Pancreas (tissue), 10 donors: ENCODE measurements around the gene PINK1. TPM values are rescaled to one million over a fixed set of nuclear protein-coding genes. Genes with fewer than 3 reads are reported as not detected.
A peak's percentile ranks its signal among the peaks of the same experiment; 100 is the strongest.

Experiments used
- ATAC-seq, 4 donors: fragments of 200-7000 bp; cut with Tn5 transposase; one replicate each; pipeline versions ENCODE4 v1.8.0 to v1.9.1; 2020; ENCODE audit warnings: mild to moderate bottlenecking in 4 of 4, moderate library complexity in 4 of 4
- DNase-seq, 6 donors: peaks; one replicate each; pipeline ENCODE4 v3.0.0-alpha.2; 2020
- FAIRE-seq: peaks from 2 replicates; lab custom pipeline; 2012; peaks lifted over from hg19 to GRCh38; lab: Jason Lieb, UNC
- H3K27ac ChIP-seq, 4 donors: fragments of 200-600 bp; sonication (generic); 1 replicate in 3 of 4; 2 replicates in 1 of 4; pipeline versions ENCODE4 v1.5.0 to v1.8.0; 2020
- H3K27me3 ChIP-seq, 4 donors: fragments of 200-600 bp; one replicate each; pipeline ENCODE4 v1.8.0; 2021
- H3K36me3 ChIP-seq, 3 donors: fragments of 200-600 bp; sonication (generic) in 1 of 3; one replicate each; pipeline versions ENCODE4 v1.5.0 to v1.8.0; 2020 to 2021
- H3K4me1 ChIP-seq, 3 donors: fragments of 200-600 bp; one replicate each; pipeline ENCODE4 v1.8.0; 2021
- H3K4me3 ChIP-seq, 4 donors: fragments of 200-600 bp; sonication (generic) in 2 of 4; one replicate each; pipeline versions ENCODE4 v1.5.0 to v1.8.0; 2020 to 2021
- H3K9me3 ChIP-seq, 4 donors: fragments of 200-600 bp; one replicate each; pipeline ENCODE4 v1.8.0; 2021
- WGBS, 2 donors: extraction: QIAGEN DNeasy Blood & Tissue Kit; methylation state at CpG; one replicate each; pipeline ENCODE4 v1.1.7; 2013; 5-methylcytosine and 5-hydroxymethylcytosine counted together
- intact Hi-C, 3 donors: fragments of 100-400 bp; cut with DNase I; formaldehyde crosslinking; loops; one replicate each; pipeline versions ENCODE4 v1.11.1 to v1.14.2; 2022
- polyA plus RNA-seq, 2 donors: library from polyadenylated mRNA; stranded (reverse); fragments of 200-250 nt; gene quantifications; one replicate each; pipeline ENCODE4 v1.2.3, GENCODE V29; 2013
- total RNA-seq, 6 donors: library from RNA; stranded (reverse); fragmentation: NEBNext Ultra II Directional in 4 of 6; extraction: Animal tissue kit (Norgen Biotek cat#: 25700) in 4 of 6; gene quantifications; one replicate each; pipeline versions ENCODE4 v1.2.1 to v1.2.4, GENCODE V29; 2021 to 2023
- TF ChIP-seq, protein P1 (sequence below), 4 donors: fragments of 200-600 bp; sonication (generic) in 3 of 4; IDR thresholded peaks; one replicate each; pipeline versions ENCODE4 v1.5.0 to v1.8.0; 2021; ENCODE audit warnings: antibody characterized with exemption in 4 of 4
- donor health status: healthy with polysubstance abuse.
- donor health status: DM: no; HTN: no; CAD: no; lungs with moderate emphysema.
- donor health status: DM: no; HTN: no; CAD: no.
- donor health status: control.
- donor health status: control.
- donor health status: Bipolar disorder and iron deficiency.
- donor health status: DM: yes; HTN: yes; CAD: no.
- donor health status: DM: no; HTN: no; CAD: no.
- donor health status: DM: no; HTN: no; CAD: no.
- donor health status: DM: yes; HTN: yes; CAD: no.

Gene PINK1
- total and polyA plus RNA-seq, 8 donors: 15.6 to 38.0 (median 29.0) TPM

DNA sequence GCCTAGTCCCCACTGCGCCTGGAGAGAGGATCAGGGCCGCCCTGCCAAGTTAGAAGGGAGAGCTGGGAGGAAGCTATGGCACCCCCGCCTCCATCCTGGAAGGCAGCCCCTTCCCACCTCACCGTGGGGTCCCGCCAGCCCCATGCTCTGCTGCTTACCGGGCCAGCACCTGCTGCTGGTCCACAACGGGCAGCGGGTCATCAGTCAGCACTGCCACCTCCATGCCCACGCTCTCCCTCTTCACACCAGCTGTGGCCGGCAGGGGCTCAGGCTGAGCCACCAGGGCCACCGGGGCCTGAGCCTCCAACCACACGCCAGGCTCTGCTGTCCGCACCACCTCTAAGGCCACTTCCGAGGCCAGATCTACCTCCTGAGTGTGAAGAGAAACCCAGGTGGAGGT lies 51.4 kb downstream of the PINK1 start:
- intact Hi-C loops: no loop called here
- FAIRE-seq: no peak
- Histone ChIP-seq H3K27me3 (no peaks in the 10 kb centered on the region), H3K9me3 (no peaks in the 10 kb centered on the region), H3K36me3 (no peaks in the 10 kb centered on the region), H3K4me1 (no peaks in the 10 kb centered on the region), H3K4me3 (no peak overlapping the region), H3K27ac (peak overlapping the region in 2 of 4 donors; percentile 8 to 27)
- 87 to 89% methylated on average over 10 to 14 of the region's 14 CpGs for WGBS, 2 donors
- DNase-seq: no peak
- ATAC-seq: no peak
- TF ChIP-seq, protein P1, sequence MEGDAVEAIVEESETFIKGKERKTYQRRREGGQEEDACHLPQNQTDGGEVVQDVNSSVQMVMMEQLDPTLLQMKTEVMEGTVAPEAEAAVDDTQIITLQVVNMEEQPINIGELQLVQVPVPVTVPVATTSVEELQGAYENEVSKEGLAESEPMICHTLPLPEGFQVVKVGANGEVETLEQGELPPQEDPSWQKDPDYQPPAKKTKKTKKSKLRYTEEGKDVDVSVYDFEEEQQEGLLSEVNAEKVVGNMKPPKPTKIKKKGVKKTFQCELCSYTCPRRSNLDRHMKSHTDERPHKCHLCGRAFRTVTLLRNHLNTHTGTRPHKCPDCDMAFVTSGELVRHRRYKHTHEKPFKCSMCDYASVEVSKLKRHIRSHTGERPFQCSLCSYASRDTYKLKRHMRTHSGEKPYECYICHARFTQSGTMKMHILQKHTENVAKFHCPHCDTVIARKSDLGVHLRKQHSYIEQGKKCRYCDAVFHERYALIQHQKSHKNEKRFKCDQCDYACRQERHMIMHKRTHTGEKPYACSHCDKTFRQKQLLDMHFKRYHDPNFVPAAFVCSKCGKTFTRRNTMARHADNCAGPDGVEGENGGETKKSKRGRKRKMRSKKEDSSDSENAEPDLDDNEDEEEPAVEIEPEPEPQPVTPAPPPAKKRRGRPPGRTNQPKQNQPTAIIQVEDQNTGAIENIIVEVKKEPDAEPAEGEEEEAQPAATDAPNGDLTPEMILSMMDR (IDR thresholded peaks at IDR 0.05): no peak

DNA sequence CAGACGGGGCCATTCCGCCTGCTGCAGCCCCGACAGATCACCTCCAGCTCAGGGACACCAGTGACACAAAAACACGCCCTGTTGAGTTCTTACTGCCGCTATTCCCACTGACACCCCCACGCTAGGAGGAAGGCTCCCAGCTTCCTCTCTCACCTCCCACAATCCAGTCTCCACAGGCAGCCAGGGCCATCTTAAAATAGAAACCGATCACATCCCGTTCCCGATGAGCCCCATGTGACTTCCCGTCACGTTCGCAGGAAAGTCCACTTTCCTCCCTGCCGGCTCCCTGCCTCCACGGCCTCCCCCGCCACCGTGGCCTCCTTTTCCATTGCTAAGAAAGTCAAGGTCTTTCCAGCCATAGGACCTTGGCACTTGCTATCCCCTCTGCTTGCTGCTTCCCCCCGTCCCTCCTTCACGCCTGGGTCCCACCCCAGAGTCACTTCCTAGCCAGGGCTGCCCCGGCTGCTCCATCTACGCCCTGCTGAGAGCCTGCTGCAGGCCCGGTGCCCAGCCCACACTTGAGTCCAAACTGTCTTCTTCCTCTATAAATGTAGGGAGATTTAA lies 51.9 kb downstream of the PINK1 start:
- no peaks in the 10 kb centered on the region for H3K36me3 ChIP-seq
- H3K27me3 ChIP-seq: no peaks in the 10 kb centered on the region
- no peaks in the 10 kb centered on the region for H3K9me3 ChIP-seq
- no peak overlapping the region for H3K4me3 ChIP-seq
- TF ChIP-seq, protein P1 (IDR thresholded peaks at IDR 0.05): no peak
- ATAC-seq (peak in 1 of 4 donors; percentile 20), FAIRE-seq (no peak), DNase-seq (no peak)
- peak overlapping the region in 2 of 4 donors; percentile 27 to 33 for H3K27ac ChIP-seq
- intact Hi-C loops: no loop called here
- WGBS, 2 donors: 79 to 83% methylated on average over 19 to 21 of the region's 21 CpGs
- H3K4me1 ChIP-seq: no peaks in the 10 kb centered on the region

DNA sequence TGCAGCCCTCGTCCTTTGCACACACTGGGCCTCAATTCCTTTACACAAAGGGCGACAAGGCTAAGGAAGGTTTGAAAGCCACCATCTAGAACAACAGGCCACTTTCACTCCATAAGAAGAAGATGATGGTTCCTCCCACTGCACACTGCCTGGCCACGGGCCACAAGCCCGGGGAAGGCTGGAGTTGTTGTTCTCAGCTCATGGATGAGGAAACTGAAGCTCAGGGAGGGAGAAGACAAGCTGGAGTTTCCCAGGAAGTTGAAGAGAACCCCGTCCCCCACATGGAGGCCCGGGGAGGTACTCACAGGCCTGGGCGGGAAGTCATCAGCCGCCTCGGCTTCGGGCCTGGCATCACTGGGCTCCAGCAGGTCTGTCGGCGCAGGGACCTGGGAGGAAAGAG lies 52.5 kb downstream of the PINK1 start:
- Histone ChIP-seq H3K36me3 (no peaks in the 10 kb centered on the region), H3K9me3 (no peaks in the 10 kb centered on the region), H3K4me3 (no peak overlapping the region), H3K4me1 (no peaks in the 10 kb centered on the region), H3K27me3 (no peaks in the 10 kb centered on the region), H3K27ac (peak overlapping the region in 2 of 4 donors; percentile 19 to 33)
- DNase-seq (no peak), FAIRE-seq (no peak), ATAC-seq (no peak)
- TF ChIP-seq, protein P1 (IDR thresholded peaks at IDR 0.05): no peak
- 84% methylated on average over 12 of the region's 12 CpGs for WGBS, 2 donors
- intact Hi-C loops: no loop called here

DNA sequence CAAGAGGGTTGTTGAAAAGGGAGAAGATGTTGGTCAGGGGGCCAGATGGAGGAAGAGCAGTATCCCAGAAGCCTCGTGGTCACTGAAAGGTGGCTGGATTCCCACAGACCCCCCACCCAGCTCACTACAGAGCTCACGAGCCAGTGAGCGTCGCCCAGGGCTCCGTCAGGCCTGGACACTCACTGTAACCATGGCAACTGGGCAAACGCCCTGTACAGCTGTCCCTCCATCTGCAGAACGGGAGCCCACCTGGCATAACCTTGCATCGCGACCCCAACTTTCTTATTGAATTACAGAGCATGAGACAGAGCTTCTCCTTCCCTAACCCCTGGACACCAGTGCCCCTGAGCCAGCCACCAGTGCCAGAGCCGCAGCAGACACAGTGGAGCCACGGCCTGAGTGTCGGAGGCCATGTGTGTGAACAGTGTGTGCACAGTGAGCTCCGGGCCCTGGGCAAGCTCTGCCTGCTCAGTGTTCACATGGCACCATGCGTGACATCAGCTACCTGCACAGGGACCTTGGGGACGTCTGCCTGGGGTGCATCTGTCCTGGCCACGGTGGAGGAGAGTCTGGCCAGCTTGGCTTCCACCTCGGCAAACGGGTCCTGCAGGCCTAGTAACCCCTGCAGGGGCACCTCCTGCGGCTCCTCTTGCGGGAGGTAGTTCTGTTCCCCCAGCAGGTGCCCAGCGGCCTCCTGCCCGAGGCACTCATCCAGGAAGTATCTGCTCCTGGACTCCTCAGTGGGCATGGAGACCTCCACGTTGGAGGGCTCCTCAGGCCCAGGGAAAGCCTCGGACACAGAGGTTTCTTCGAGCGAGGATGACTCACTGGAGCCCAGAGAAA lies 53.8 kb downstream of the PINK1 start:
- H3K4me3 ChIP-seq: no peak overlapping the region
- H3K9me3 ChIP-seq: no peaks in the 10 kb centered on the region
- TF ChIP-seq, protein P1 (IDR thresholded peaks at IDR 0.05): no peak
- intact Hi-C loops: no loop called here
- H3K4me1 ChIP-seq: no peaks in the 10 kb centered on the region
- FAIRE-seq (no peak), DNase-seq (no peak), ATAC-seq (no peak)
- no peak overlapping the region for H3K27ac ChIP-seq
- H3K36me3 ChIP-seq: no peaks in the 10 kb centered on the region
- no peaks in the 10 kb centered on the region for H3K27me3 ChIP-seq
- 71 to 77% methylated on average over 26 of the region's 26 CpGs for WGBS, 2 donors

DNA sequence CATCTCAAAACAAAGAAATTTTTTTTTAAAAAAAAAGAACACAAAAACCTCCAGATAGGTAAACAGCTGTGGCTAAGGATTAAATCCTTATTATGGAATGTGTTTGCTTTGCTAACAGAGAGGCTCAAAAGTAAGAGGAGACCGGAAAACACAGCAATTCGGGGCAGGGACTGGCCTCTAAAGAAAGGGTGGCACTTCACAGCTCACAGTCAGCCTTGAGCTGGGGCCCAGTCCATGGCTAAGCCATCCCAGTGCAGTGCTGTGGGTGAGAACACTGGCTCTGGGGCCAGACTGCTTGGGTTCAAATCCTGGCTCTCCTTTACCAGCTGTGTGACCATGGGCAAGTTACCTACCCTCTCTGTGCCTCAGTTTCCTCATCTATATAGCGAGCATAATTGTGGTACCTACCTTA lies 56.4 kb downstream of the PINK1 start:
- TF ChIP-seq, protein P1 (IDR thresholded peaks at IDR 0.05): no peak
- DNase-seq: no peak
- Histone ChIP-seq H3K4me1 (no peaks in the 10 kb centered on the region), H3K9me3 (no peaks in the 10 kb centered on the region), H3K27ac (no peak overlapping the region), H3K27me3 (no peaks in the 10 kb centered on the region), H3K4me3 (no peak overlapping the region), H3K36me3 (no peaks in the 10 kb centered on the region)
- FAIRE-seq: no peak
- WGBS, 2 donors: 68 to 76% methylated on average over 3 of the region's 3 CpGs
- intact Hi-C loops: loop anchor here in 1 of 3 donors (10.0 kb wide), 1 partner anchor 505 kb away; no protein-coding TSS in a partner anchor
- no peak for ATAC-seq
